Calu3 (cell line): Measurements from ENCODE around the gene ACTR8. TPM values are rescaled to one million over a fixed set of nuclear protein-coding genes. Genes with fewer than 3 reads are reported as not detected.
A peak's percentile ranks its signal among the peaks of the same experiment; 100 is the strongest.

Source experiments
- BruUV-seq: library from RNA; stranded (reverse); fragments of 400-500 nt; replicated peaks from 2 replicates; lab custom pipeline; 2021; lab: Mats Ljungman, UMichigan
- CTCF ChIA-PET: fragments of 300-600 bp; sonication (Branson Sonifier 250); formaldehyde crosslinking; loops from one replicate; lab custom pipeline; 2022; ENCODE audit warnings: antibody characterized with exemption; lab: Charles Lee
- DNase-seq: peaks from one replicate; pipeline ENCODE4 v3.0.0; 2022
- H3K27ac Mint-ChIP-seq: one replicate; pipeline ENCODE4 v1.8.0; 2022; ENCODE audit warnings: mixed read lengths; ENCODE audit not compliant: unreplicated experiment
- H3K27me3 Mint-ChIP-seq: one replicate; pipeline ENCODE4 v1.8.0; 2022; ENCODE audit warnings: mixed read lengths; ENCODE audit not compliant: unreplicated experiment
- H3K36me3 Mint-ChIP-seq: one replicate; pipeline ENCODE4 v1.8.0; 2022; ENCODE audit warnings: mild to moderate bottlenecking, moderate library complexity, mixed read lengths; ENCODE audit not compliant: insufficient read depth, unreplicated experiment
- H3K4me1 Mint-ChIP-seq: one replicate; pipeline ENCODE4 v1.8.0; 2022; ENCODE audit warnings: mild to moderate bottlenecking, low read depth, mixed read lengths; ENCODE audit not compliant: unreplicated experiment
- H3K4me3 Mint-ChIP-seq: one replicate; pipeline ENCODE4 v1.8.0; 2022; ENCODE audit warnings: mild to moderate bottlenecking, low read depth, moderate library complexity, mixed read lengths; ENCODE audit not compliant: unreplicated experiment
- H3K9me3 Mint-ChIP-seq: one replicate; pipeline ENCODE4 v1.8.0; 2022; ENCODE audit warnings: low read depth, mixed read lengths; ENCODE audit not compliant: unreplicated experiment
- CTCF ChIP-seq: fragments of 200-600 bp; IDR thresholded peaks from one replicate; pipeline ENCODE4 v1.8.0; 2022; ENCODE audit warnings: antibody characterized with exemption; ENCODE audit not compliant: unreplicated experiment
- intact Hi-C: fragments of 100-400 bp; cut with micrococcal nuclease; formaldehyde crosslinking; loops from one replicate; pipeline ENCODE4 v1.10.0; 2022; ENCODE audit not compliant: unreplicated experiment
- total RNA-seq: library from RNA; stranded (reverse); gene quantifications from 2 replicates; pipeline ENCODE4 v1.2.3, GENCODE V29; 2022

ACTR8 gene
- total RNA-seq, 1 experiment from 2014 or later, result 21.5 TPM

DNA sequence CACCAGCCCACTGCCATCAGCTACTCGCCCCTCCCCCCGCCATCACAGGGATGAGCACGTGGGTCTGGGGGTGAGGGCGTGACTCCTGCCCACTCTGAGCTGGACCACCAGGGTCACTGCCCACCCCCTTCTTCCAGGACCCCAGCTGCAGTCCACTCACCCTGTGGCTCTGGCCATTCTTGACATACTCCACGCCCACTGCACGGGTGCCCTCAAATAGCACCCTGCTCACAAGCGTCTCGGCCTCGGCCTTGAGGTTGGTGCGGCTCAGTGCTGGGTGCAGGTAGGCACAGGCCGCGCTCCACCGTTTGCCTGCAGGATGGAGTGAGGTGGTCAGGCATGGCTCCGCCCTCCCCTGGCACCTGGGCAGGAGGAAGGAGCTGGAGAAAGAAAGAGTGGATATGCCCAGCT, 59.6 kb downstream of the ACTR8 start:
- Mint-ChIP-seq H3K27ac (no peak overlapping the region), H3K4me3 (no peak overlapping the region), H3K36me3 (peaks cover 29% of the 10 kb centered on the region), H3K27me3 (no peaks in the 10 kb centered on the region), H3K4me1 (peaks cover 14% of the 10 kb centered on the region), H3K9me3 (no peaks in the 10 kb centered on the region)
- no TSS peak for BruUV-seq
- no peak for TF ChIP-seq CTCF
- CTCF ChIA-PET, result no interaction called here
- intact Hi-C loops, result no loop called here
- DNase-seq, result no peak

- Mint-ChIP-seq H3K9me3 (no peaks in the 10 kb centered on the region), H3K4me3 (no peak overlapping the region), H3K27me3 (no peaks in the 10 kb centered on the region), H3K36me3 (peaks cover 35% of the 10 kb centered on the region), H3K27ac (no peak overlapping the region), H3K4me1 (peaks cover 8% of the 10 kb centered on the region)
- CTCF ChIA-PET, result no interaction called here
- no peak for TF ChIP-seq CTCF
- intact Hi-C loops, result no loop called here
- BruUV-seq, result no TSS peak
- no peak for DNase-seq
Observed at GRCh38 chr3:53821631-53822121, 60.3 kb downstream of the ACTR8 start.

DNA sequence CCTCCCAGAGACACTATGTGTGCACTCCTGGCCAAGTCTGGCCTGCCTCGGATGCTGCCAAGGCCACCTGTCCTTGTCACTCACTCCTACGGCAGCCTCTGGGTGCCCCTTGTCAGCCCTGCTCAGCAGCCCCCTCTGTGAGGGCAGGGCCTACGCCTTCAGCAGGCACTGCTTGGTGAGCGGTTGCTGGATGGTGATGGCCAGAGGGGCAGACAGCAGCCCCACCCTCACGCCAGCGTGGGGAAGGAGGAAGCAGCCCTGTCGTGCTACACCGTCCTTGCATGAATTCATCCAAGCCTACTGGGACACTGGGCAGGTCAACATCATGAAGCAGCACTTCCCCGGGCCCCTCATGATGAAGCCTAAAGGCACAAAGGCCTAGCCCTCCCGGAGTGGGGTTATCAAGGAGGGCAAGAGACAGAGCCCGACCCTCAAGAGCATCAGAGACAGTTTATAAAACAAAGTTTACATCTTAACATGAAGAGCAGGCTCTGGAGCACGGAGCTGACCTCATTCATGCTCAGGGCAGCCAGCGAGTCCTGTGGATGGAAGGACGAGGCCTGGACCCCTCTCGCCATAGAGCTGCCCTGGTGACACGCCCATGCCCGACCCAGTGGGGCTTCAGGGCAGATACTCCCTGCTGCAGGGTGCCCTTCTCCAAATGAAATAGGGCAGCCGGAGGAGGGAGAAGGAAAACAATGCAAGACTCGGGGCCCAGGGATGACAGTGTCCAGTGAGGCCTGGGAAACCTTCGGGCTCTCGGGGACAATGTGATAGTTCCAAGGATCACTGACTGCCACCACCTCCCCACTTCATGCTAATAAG, 61.0 kb downstream of the ACTR8 start:
- H3K4me3 Mint-ChIP-seq, result no peak overlapping the region
- no peak overlapping the region for H3K27ac Mint-ChIP-seq
- no peak for DNase-seq
- TF ChIP-seq CTCF, result no peak
- BruUV-seq, result no TSS peak
- H3K9me3 Mint-ChIP-seq, result no peaks in the 10 kb centered on the region
- H3K36me3 Mint-ChIP-seq, result peaks cover 36% of the 10 kb centered on the region
- intact Hi-C loops, result no loop called here
- H3K4me1 Mint-ChIP-seq, result peaks cover 3% of the 10 kb centered on the region
- CTCF ChIA-PET, result no interaction called here
- H3K27me3 Mint-ChIP-seq, result no peaks in the 10 kb centered on the region

DNA sequence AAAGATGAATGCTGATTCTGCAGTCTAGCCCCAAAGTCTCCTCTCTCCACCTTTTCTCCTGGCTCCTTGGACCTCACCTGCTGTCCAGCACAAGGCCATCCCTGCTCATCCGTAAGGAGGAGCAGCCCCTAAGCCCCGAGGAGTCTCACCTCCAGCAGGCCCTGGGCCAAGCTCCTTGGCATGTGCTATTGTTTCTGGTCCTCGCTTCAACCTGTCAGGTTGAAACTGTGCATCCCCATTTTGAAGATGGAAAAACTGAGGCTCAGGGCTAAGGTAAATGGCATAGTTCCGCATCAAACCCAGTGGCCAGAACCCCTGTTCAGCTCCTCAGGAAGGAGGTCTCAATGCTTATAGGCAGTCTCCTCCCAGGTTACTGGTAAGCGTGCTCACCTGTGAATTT, 61.9 kb downstream of the ACTR8 start:
- Mint-ChIP-seq H3K4me1 (no peaks in the 10 kb centered on the region), H3K36me3 (peaks cover 33% of the 10 kb centered on the region), H3K27me3 (no peaks in the 10 kb centered on the region), H3K9me3 (no peaks in the 10 kb centered on the region), H3K27ac (peak overlapping the region; percentile 56), H3K4me3 (no peak overlapping the region)
- TF ChIP-seq CTCF, result no peak
- CTCF ChIA-PET, result no interaction called here
- no peak for DNase-seq
- intact Hi-C loops, result no loop called here
- BruUV-seq, result no TSS peak
